HEK293 (cell line): ENCODE data around the gene UHRF1.
"Not testable (repeated sequence)": the region's sequence is repeated elsewhere in the genome, so short reads cannot be mapped to it uniquely, and the experiment has no call there.

Experiments
- MYNN ChIP-seq: fragments of 450-650 bp; formaldehyde crosslinking; IDR thresholded peaks from 2 replicates; pipeline ENCODE4 v1.5.1; 2016; ENCODE audit warnings: missing biosample characterization, missing genetic modification characterization, borderline replicate concordance
- MZF1 ChIP-seq: fragments of 450-650 bp; formaldehyde crosslinking; IDR thresholded peaks from 2 replicates; pipeline ENCODE4 v1.5.1; 2017; ENCODE audit warnings: missing biosample characterization, missing genetic modification characterization, borderline replicate concordance
- ZNF175 ChIP-seq: fragments of 450-650 bp; formaldehyde crosslinking; IDR thresholded peaks from 2 replicates; pipeline ENCODE4 v1.5.1; 2016; ENCODE audit warnings: missing biosample characterization, missing genetic modification characterization
- ZNF274 ChIP-seq, 2 experiments: fragments of 200-500 bp in 1 of 2; fragments of 450-650 bp in 1 of 2; sonication (Bioruptor generic) in 1 of 2; formaldehyde crosslinking in 1 of 2; IDR thresholded peaks; 2 replicates each; pipeline versions ENCODE4 v1.5.1 to v1.6.1; 2014 to 2016; ENCODE audit warnings: borderline replicate concordance in 1 of 2, inconsistent platforms in 1 of 2, low read length in 1 of 2, missing biosample characterization in 1 of 2, missing genetic modification characterization in 1 of 2
- ZNF341 ChIP-seq: fragments of 450-650 bp; formaldehyde crosslinking; IDR thresholded peaks from 2 replicates; pipeline ENCODE4; 2016; ENCODE audit warnings: low read depth, missing biosample characterization, missing genetic modification characterization

DNA sequence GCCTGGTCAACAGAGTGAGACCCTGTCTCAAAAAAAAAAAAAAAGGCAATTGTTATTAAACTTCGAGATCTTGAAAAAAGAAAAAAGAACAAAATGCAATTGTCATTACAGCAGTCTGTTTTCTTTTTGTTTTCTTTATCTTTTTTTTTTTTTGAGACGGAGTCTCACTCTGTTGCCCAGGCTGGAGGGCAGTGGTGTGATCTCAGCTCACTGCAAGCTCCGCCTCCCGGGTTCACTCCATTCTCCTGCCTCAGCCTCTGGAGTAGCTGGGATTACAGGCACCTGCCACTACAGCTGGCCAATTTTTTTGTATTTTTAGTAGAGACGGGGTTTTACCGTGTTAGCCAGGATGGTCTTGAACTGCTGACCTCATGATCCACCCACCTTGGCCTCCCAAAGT, 26.4 kb upstream of the UHRF1 start:
- not testable (repeated sequence) for TF ChIP-seq ZNF341 (tag by site-specific recombination); MYNN (tag by site-specific recombination); ZNF175 (tag by site-specific recombination); MZF1 (tag by site-specific recombination); ZNF274 (IDR thresholded peaks at IDR 0.05; ENCODE audit: low read length); ZNF274 (tag by site-specific recombination; IDR thresholded peaks at IDR 0.05; ENCODE audit: borderline replicate concordance)
